Measurements from ENCODE around the gene PPIH.
A peak's percentile ranks its signal among the peaks of the same experiment; 100 is the strongest.
"Not testable (repeated sequence)": the region's sequence is repeated elsewhere in the genome, so short reads cannot be mapped to it uniquely, and the experiment has no call there.

Gene PPIH

GRCh38 chr1:42682484-42682738 lies 24.2 kb downstream of the PPIH start:
- DNase-seq (ENCODE audit: low spot score); FAIRE-seq: not testable (repeated sequence)

GRCh38 chr1:42682739-42683531 lies 24.7 kb downstream of the PPIH start:
- no peak for FAIRE-seq
- no peak for DNase-seq (ENCODE audit: low spot score)

- DNase-seq (ENCODE audit: low spot score), result no peak
- FAIRE-seq, result no peak
Measured at GRCh38 chr1:42684139-42684538, 25.9 kb downstream of the PPIH start.

GRCh38 chr1:42686418-42686817 lies 28.2 kb downstream of the PPIH start:
- FAIRE-seq, result no peak
- no peak for DNase-seq (ENCODE audit: low spot score)

GRCh38 chr1:42689912-42690311 lies 31.7 kb downstream of the PPIH start:
- FAIRE-seq (no peak), DNase-seq (ENCODE audit: low spot score) (no peak)

- no peak for FAIRE-seq
- DNase-seq (ENCODE audit: low spot score), result no peak
Measured at GRCh38 chr1:42690477-42691156, 32.4 kb downstream of the PPIH start.

- DNase-seq (ENCODE audit: low spot score) (no peak), FAIRE-seq (no peak)
Measured at GRCh38 chr1:42691157-42691498, 32.9 kb downstream of the PPIH start.

- DNase-seq (ENCODE audit: low spot score) (no peak), FAIRE-seq (no peak)
Measured at GRCh38 chr1:42692461-42692860, 34.2 kb downstream of the PPIH start.

- FAIRE-seq (no peak), DNase-seq (ENCODE audit: low spot score) (no peak)
Measured at GRCh38 chr1:42692911-42693310, 34.7 kb downstream of the PPIH start.

- DNase-seq (ENCODE audit: low spot score), result no peak
- no peak for FAIRE-seq
Measured at GRCh38 chr1:42698081-42698813, 40.0 kb downstream of the PPIH start.

GRCh38 chr1:42700006-42700405 lies 41.8 kb downstream of the PPIH start:
- FAIRE-seq, result no peak
- DNase-seq (ENCODE audit: low spot score), result no peak

- no peak for FAIRE-seq
- no peak for DNase-seq (ENCODE audit: low spot score)
Measured at GRCh38 chr1:42703888-42704464, 45.8 kb downstream of the PPIH start.

GRCh38 chr1:42712808-42713207 lies 54.6 kb downstream of the PPIH start:
- not testable (repeated sequence) for FAIRE-seq; DNase-seq (ENCODE audit: low spot score)

- no peak for DNase-seq (ENCODE audit: low spot score)
- no peak for FAIRE-seq
Measured at GRCh38 chr1:42713293-42713692, 55.1 kb downstream of the PPIH start.

- not testable (repeated sequence) for FAIRE-seq; DNase-seq (ENCODE audit: low spot score)
Measured at GRCh38 chr1:42714441-42714840, 56.2 kb downstream of the PPIH start.

GRCh38 chr1:42720868-42721267 lies 62.6 kb downstream of the PPIH start:
- FAIRE-seq, result no peak
- no peak for DNase-seq (ENCODE audit: low spot score)

GRCh38 chr1:42721926-42722325 lies 63.7 kb downstream of the PPIH start:
- no peak for FAIRE-seq
- no peak for DNase-seq (ENCODE audit: low spot score)

GRCh38 chr1:42722403-42722802 lies 64.2 kb downstream of the PPIH start:
- not testable (repeated sequence) for DNase-seq (ENCODE audit: low spot score); FAIRE-seq

- DNase-seq (ENCODE audit: low spot score), result peak; percentile 35
- no peak for FAIRE-seq
Measured at GRCh38 chr1:42723511-42723910, 65.3 kb downstream of the PPIH start.

GRCh38 chr1:42725820-42726219 lies 67.6 kb downstream of the PPIH start:
- not testable (repeated sequence) for DNase-seq (ENCODE audit: low spot score); FAIRE-seq

Data from RCC 7860 (cell line).